Vagina (tissue), 2 donors: ENCODE data around the gene SCYL2.

Experiments
- CTCF ChIP-seq, 3 experiments: fragments of 450-650 bp in 2 of 3; fragments of 200-600 bp in 1 of 3; sonication (generic) in 1 of 3; IDR thresholded peaks; one replicate each; pipeline ENCODE4 v1.5.1; 2017 to 2019; ENCODE audit warnings: antibody characterized with exemption in 3 of 3, mild to moderate bottlenecking in 2 of 3, moderate library complexity in 2 of 3
- POLR2A ChIP-seq, 2 donors: fragments of 450-650 bp; IDR thresholded peaks; one replicate each; pipeline ENCODE4 v1.6.1; 2017; ENCODE audit warnings: antibody characterized with exemption in 2 of 2, mild to moderate bottlenecking in 2 of 2, moderate library complexity in 2 of 2
- POLR2AphosphoS5 ChIP-seq, 2 donors: sonication (generic); formaldehyde crosslinking; IDR thresholded peaks; one replicate each; pipeline ENCODE4 v1.9.0; 2017; ENCODE audit warnings: antibody characterized with exemption in 2 of 2, mild to moderate bottlenecking in 2 of 2, low read depth in 1 of 2; ENCODE audit not compliant: insufficient read depth in 1 of 2

GRCh38 chr12:100234166-100234565, 32.8 kb upstream of the SCYL2 start:
- no peak for TF ChIP-seq CTCF (IDR thresholded peaks at IDR 0.05)
- TF ChIP-seq POLR2AphosphoS5 (IDR thresholded peaks at IDR 0.05; ENCODE audit: insufficient read depth in 1 of 2, low read depth in 1 of 2): no peak
- TF ChIP-seq POLR2A (IDR thresholded peaks at IDR 0.05): no peak
